OCI-LY7 (cell line): ENCODE measurements around the gene BTG2. TPM values are rescaled to one million over a fixed set of nuclear protein-coding genes. Genes with fewer than 3 reads are reported as not detected.

Experiments
- BruUV-seq: library from RNA; stranded (reverse); fragments of 400-500 nt; replicated peaks from 2 replicates; lab custom pipeline; 2021; lab: Mats Ljungman, UMichigan
- CTCF ChIA-PET: fragments of 300-600 bp; sonication (Branson Sonifier 250); formaldehyde crosslinking; loops from one replicate; lab custom pipeline; 2022; ENCODE audit warnings: antibody characterized with exemption; ENCODE audit not compliant: unreplicated experiment; lab: Charles Lee
- POLR2A ChIA-PET: fragments of 300-600 bp; sonication (Branson Sonifier 250); formaldehyde crosslinking; loops from one replicate; lab custom pipeline; 2022; ENCODE audit warnings: antibody characterized with exemption; lab: Charles Lee
- DNase-seq: peaks from one replicate; pipeline ENCODE4 v3.0.0-alpha.2; 2015; ENCODE audit warnings: low spot score
- H2AFZ ChIP-seq: fragments of 200-600 bp; sonication (generic), shearing (Covaris generic); 2 replicates; pipeline ENCODE4 v1.6.1; 2014; ENCODE audit warnings: mild to moderate bottlenecking, antibody characterized with exemption, low read length, moderate library complexity
- H3K27ac ChIP-seq: fragments of 200-600 bp; sonication (generic); 2 replicates; pipeline ENCODE4 v1.5.1; 2014; ENCODE audit warnings: mixed run types, low read depth, mild to moderate bottlenecking, moderate library complexity, low read length, inconsistent platforms; ENCODE audit not compliant: poor library complexity, severe bottlenecking
- H3K36me3 ChIP-seq: fragments of 200-600 bp; sonication (generic); 2 replicates; pipeline ENCODE4 v1.6.1; 2014; ENCODE audit warnings: mild to moderate bottlenecking, antibody characterized with exemption, low read length, moderate library complexity, mixed read lengths; ENCODE audit not compliant: insufficient read depth
- H3K4me1 ChIP-seq: fragments of 200-600 bp; sonication (generic); 2 replicates; pipeline ENCODE4 v1.5.1; 2014; ENCODE audit warnings: mild to moderate bottlenecking, low read length; ENCODE audit not compliant: insufficient read depth, poor library complexity, severe bottlenecking
- H3K4me2 ChIP-seq: fragments of 200-600 bp; sonication (generic); 2 replicates; pipeline ENCODE4 v1.6.1; 2014; ENCODE audit warnings: mild to moderate bottlenecking, low read length
- H3K4me3 ChIP-seq: fragments of 200-600 bp; sonication (generic); 2 replicates; pipeline ENCODE4 v1.5.1; 2014; ENCODE audit warnings: mild to moderate bottlenecking, low read depth, low read length; ENCODE audit not compliant: poor library complexity, severe bottlenecking
- H3K79me2 ChIP-seq: fragments of 200-600 bp; sonication (generic); 2 replicates; pipeline ENCODE4 v1.6.1; 2016; ENCODE audit warnings: low read depth, mild to moderate bottlenecking, low read length, moderate library complexity, mixed read lengths; ENCODE audit not compliant: insufficient read depth
- H3K9me2 ChIP-seq: fragments of 200-600 bp; sonication (generic); 2 replicates; pipeline ENCODE4 v1.6.1; 2016; ENCODE audit warnings: mild to moderate bottlenecking, low read length, mixed read lengths; ENCODE audit not compliant: insufficient read depth
- H3K9me3 ChIP-seq: fragments of 200-600 bp; sonication (generic); 2 replicates; pipeline ENCODE4 v1.6.1; 2014; ENCODE audit warnings: mild to moderate bottlenecking, mixed run types, low read length, mixed read lengths
- H4K20me1 ChIP-seq: fragments of 200-600 bp; sonication (generic); 2 replicates; pipeline ENCODE4 v1.6.1; 2014; ENCODE audit warnings: mild to moderate bottlenecking, antibody characterized with exemption, low read length, moderate library complexity, mixed read lengths; ENCODE audit not compliant: insufficient read depth
- CTCF ChIP-seq: fragments of 200-600 bp; sonication (generic); conservative IDR thresholded peaks from 2 replicates; pipeline ENCODE4 v1.5.1; 2014; ENCODE audit warnings: mild to moderate bottlenecking, antibody characterized with exemption, low read length, moderate library complexity, mixed read lengths
- EZH2phosphoT487 ChIP-seq: fragments of 200-600 bp; sonication (generic); IDR thresholded peaks from 2 replicates; pipeline ENCODE4 v1.6.1; 2018; ENCODE audit warnings: low read depth, borderline replicate concordance, mild to moderate bottlenecking, mixed run types, antibody characterized with exemption, low read length, moderate library complexity, mixed read lengths
- intact Hi-C: fragments of 100-400 bp; cut with micrococcal nuclease; formaldehyde crosslinking; loops from one replicate; pipeline ENCODE4 v1.10.0; 2022; ENCODE audit not compliant: unreplicated experiment
- total RNA-seq, 2 experiments: library from RNA; depleted of rRNA in 1 of 2; stranded (reverse); fragments of >200 nt in 1 of 2; shearing (Covaris generic) in 1 of 2; gene quantifications; 2 replicates each; pipeline ENCODE4 v1.2.3, GENCODE V29; 2014 to 2022

Gene BTG2
- total RNA-seq, 2 experiments from 2014 or later, result 99.5 to 156 TPM

GRCh38 chr1:203302456-203302855 lies 2.9 kb upstream of the BTG2 start:
- peak overlapping the region; percentile 98 for H3K27ac ChIP-seq
- H4K20me1 ChIP-seq, result peaks cover 11% of the 10 kb centered on the region
- H3K9me2 ChIP-seq, result no peaks in the 10 kb centered on the region
- TF ChIP-seq CTCF (no peak), EZH2phosphoT487 (no peak)
- DNase-seq, result no peak
- H3K4me2 ChIP-seq, result peak overlapping the region; percentile 96
- ChIA-PET POLR2A (interaction anchor here (0.7 kb wide), 1 partner anchor 9 kb away, joined by 3 read pairs; no protein-coding TSS in a partner anchor), CTCF (no interaction called here)
- peaks cover 21% of the 10 kb centered on the region for H3K36me3 ChIP-seq
- H3K9me3 ChIP-seq, result no peaks in the 10 kb centered on the region
- peaks cover 68% of the 10 kb centered on the region for H3K4me1 ChIP-seq
- peak overlapping the region; percentile 96 for H3K4me3 ChIP-seq
- intact Hi-C loops, result no loop called here
- no peak overlapping the region for H2AFZ ChIP-seq
- peaks cover 54% of the 10 kb centered on the region for H3K79me2 ChIP-seq
- no TSS peak for BruUV-seq

- no peaks in the 10 kb centered on the region for H3K9me2 ChIP-seq
- H3K9me3 ChIP-seq, result no peaks in the 10 kb centered on the region
- CTCF ChIA-PET, result no interaction called here
- intact Hi-C loops, result no loop called here
- no peak for TF ChIP-seq EZH2phosphoT487
- TF ChIP-seq CTCF, result no peak
- DNase-seq, result no peak
- H4K20me1 ChIP-seq, result peaks cover 15% of the 10 kb centered on the region
- no TSS peak for BruUV-seq
- peaks cover 25% of the 10 kb centered on the region for H3K36me3 ChIP-seq
- H3K79me2 ChIP-seq, result peaks cover 54% of the 10 kb centered on the region
- peak overlapping the region; percentile 98 for H3K27ac ChIP-seq
- H3K4me3 ChIP-seq, result peak overlapping the region; percentile 96
- POLR2A ChIA-PET, result no interaction called here
- H2AFZ ChIP-seq, result no peak overlapping the region
- H3K4me1 ChIP-seq, result peaks cover 66% of the 10 kb centered on the region
- H3K4me2 ChIP-seq, result peak overlapping the region; percentile 96
Observed at GRCh38 chr1:203302894-203303293, 2.4 kb upstream of the BTG2 start.

GRCh38 chr1:203304391-203304918 lies 864 bp upstream of the BTG2 start:
- no peak for TF ChIP-seq EZH2phosphoT487
- TF ChIP-seq CTCF, result no peak
- H3K4me1 ChIP-seq, result peaks cover 66% of the 10 kb centered on the region

More at GRCh38 chr1:203304391-203304918, 864 bp upstream of the BTG2 start:
- CTCF ChIA-PET, result interaction anchor here (0.6 kb wide), 1 partner anchor 13 kb away, joined by 6 read pairs; no protein-coding TSS in a partner anchor
- Histone ChIP-seq H4K20me1 (peaks cover 30% of the 10 kb centered on the region), H3K9me2 (no peaks in the 10 kb centered on the region), H3K27ac (peak overlapping the region; percentile 98), H2AFZ (no peak overlapping the region), H3K4me3 (peak overlapping the region; percentile 96), H3K36me3 (peaks cover 41% of the 10 kb centered on the region), H3K9me3 (no peaks in the 10 kb centered on the region), H3K4me2 (peak overlapping the region; percentile 96), H3K79me2 (peaks cover 70% of the 10 kb centered on the region)
- intact Hi-C loops, result no loop called here
- DNase-seq, result no peak
- BruUV-seq, result no TSS peak
- POLR2A ChIA-PET, result interaction anchor here (0.6 to 9.7 kb wide), 8 partner anchors 14 to 1983 kb away, joined by 3 to 309 read pairs (median 6); no protein-coding TSS in a partner anchor
